H7 (cell line): ENCODE results near the gene QRFP. TPM values are rescaled to one million over a fixed set of nuclear protein-coding genes. Genes with fewer than 3 reads are reported as not detected.

Experiments used
- DNase-seq: peaks from one replicate; pipeline ENCODE4 v3.0.0; 2012
- H3K27me3 ChIP-seq: 2 replicates; pipeline ENCODE4 v1.6.0; 2011; ENCODE audit warnings: mild to moderate bottlenecking, low read length; ENCODE audit not compliant: control insufficient read depth, insufficient read depth
- H3K36me3 ChIP-seq: replicated peaks from 2 replicates; pipeline ENCODE4 v1.5.1; 2011; ENCODE audit warnings: low read length; ENCODE audit not compliant: control insufficient read depth, insufficient read depth
- H3K4me3 ChIP-seq: 2 replicates; pipeline ENCODE4 v1.5.1; 2011; ENCODE audit warnings: low read depth, mild to moderate bottlenecking, control low read depth, low read length, moderate library complexity; ENCODE audit not compliant: insufficient read depth
- total RNA-seq: library from RNA; depleted of rRNA; stranded (reverse); fragments of >200 nt; shearing (Covaris generic); gene quantifications from 2 replicates; pipeline ENCODE4 v1.2.3, GENCODE V29; 2014

QRFP gene
- total RNA-seq, 1 experiment from 2014 or later = not detected

GRCh38 chr9:130885484-130886375, 10.9 kb downstream of the QRFP start:
- H3K36me3 ChIP-seq = peaks cover 35% of the 10 kb centered on the region
- no peaks in the 10 kb centered on the region for H3K27me3 ChIP-seq
- DNase-seq = no peak

GRCh38 chr9:130884542-130885483, 11.8 kb downstream of the QRFP start:
- Histone ChIP-seq H3K36me3 (peaks cover 39% of the 10 kb centered on the region), H3K4me3 (no peak overlapping the region)
- DNase-seq = no peak

More at GRCh38 chr9:130885484-130886375, 10.9 kb downstream of the QRFP start:
- no peak overlapping the region for H3K4me3 ChIP-seq

GRCh38 chr9:130884111-130884531, 12.5 kb downstream of the QRFP start:
- no peak for DNase-seq
- Histone ChIP-seq H3K27me3 (no peaks in the 10 kb centered on the region), H3K4me3 (no peak overlapping the region), H3K36me3 (peaks cover 43% of the 10 kb centered on the region)

More at GRCh38 chr9:130884542-130885483, 11.8 kb downstream of the QRFP start:
- H3K27me3 ChIP-seq = no peaks in the 10 kb centered on the region

GRCh38 chr9:130883479-130883878, 13.1 kb downstream of the QRFP start:
- Histone ChIP-seq H3K36me3 (peaks cover 44% of the 10 kb centered on the region), H3K4me3 (no peak overlapping the region), H3K27me3 (no peaks in the 10 kb centered on the region)
- DNase-seq = no peak

GRCh38 chr9:130882696-130883225, 13.9 kb downstream of the QRFP start:
- Histone ChIP-seq H3K4me3 (no peak overlapping the region), H3K36me3 (peaks cover 43% of the 10 kb centered on the region), H3K27me3 (no peaks in the 10 kb centered on the region)
- no peak for DNase-seq

- Histone ChIP-seq H3K36me3 (peaks cover 43% of the 10 kb centered on the region), H3K4me3 (no peak overlapping the region), H3K27me3 (no peaks in the 10 kb centered on the region)
- no peak for DNase-seq
Measured at GRCh38 chr9:130881516-130881915, 15.1 kb downstream of the QRFP start.

- no peak for DNase-seq
- Histone ChIP-seq H3K27me3 (no peaks in the 10 kb centered on the region), H3K36me3 (peaks cover 38% of the 10 kb centered on the region), H3K4me3 (no peak overlapping the region)
Measured at GRCh38 chr9:130880599-130881220, 15.9 kb downstream of the QRFP start.

GRCh38 chr9:130879863-130880411, 16.7 kb downstream of the QRFP start:
- no peak for DNase-seq
- H3K36me3 ChIP-seq = peaks cover 40% of the 10 kb centered on the region
- no peak overlapping the region for H3K4me3 ChIP-seq
- H3K27me3 ChIP-seq = no peaks in the 10 kb centered on the region

- no peak for DNase-seq
- H3K27me3 ChIP-seq = no peaks in the 10 kb centered on the region
- H3K36me3 ChIP-seq = peaks cover 48% of the 10 kb centered on the region
- H3K4me3 ChIP-seq = no peak overlapping the region
Measured at GRCh38 chr9:130878295-130878694, 18.3 kb downstream of the QRFP start.

GRCh38 chr9:130877300-130877699, 19.3 kb downstream of the QRFP start:
- Histone ChIP-seq H3K27me3 (no peaks in the 10 kb centered on the region), H3K36me3 (peaks cover 56% of the 10 kb centered on the region), H3K4me3 (no peak overlapping the region)
- no peak for DNase-seq

GRCh38 chr9:130874783-130875182, 21.8 kb downstream of the QRFP start:
- H3K36me3 ChIP-seq = peaks cover 46% of the 10 kb centered on the region
- no peak for DNase-seq
- no peak overlapping the region for H3K4me3 ChIP-seq
- no peaks in the 10 kb centered on the region for H3K27me3 ChIP-seq

- no peak overlapping the region for H3K4me3 ChIP-seq
- DNase-seq = no peak
- H3K27me3 ChIP-seq = no peaks in the 10 kb centered on the region
- H3K36me3 ChIP-seq = peaks cover 40% of the 10 kb centered on the region
Measured at GRCh38 chr9:130873966-130874365, 22.6 kb downstream of the QRFP start.

GRCh38 chr9:130872912-130873503, 23.6 kb downstream of the QRFP start:
- DNase-seq = no peak
- no peaks in the 10 kb centered on the region for H3K27me3 ChIP-seq
- H3K4me3 ChIP-seq = no peak overlapping the region
- peaks cover 36% of the 10 kb centered on the region for H3K36me3 ChIP-seq
